Stimulated activated CD4-positive, alpha-beta T cell treated with anti-CD3 and anti-CD28 coated beads, TNF-alpha, amount 100 ng/mL, for 48 hours (primary cell): ENCODE results near the gene WDR83.
A peak's percentile ranks its signal among the peaks of the same experiment; 100 is the strongest.
"Not testable (repeated sequence)": the region's sequence is repeated elsewhere in the genome, so short reads cannot be mapped to it uniquely, and the experiment has no call there.

Experiments
- DNase-seq, 3 donors: peaks; one replicate each; pipeline ENCODE4 v3.0.0-alpha.2; 2020; ENCODE audit warnings: low read depth in 3 of 3

WDR83 gene

GRCh38 chr19:12655546-12655945 lies 11.1 kb upstream of the WDR83 start:
- DNase-seq = no peak

GRCh38 chr19:12656899-12657571 lies 9.6 kb upstream of the WDR83 start:
- peak in 2 of 3 donors; percentile 23 to 53 for DNase-seq

GRCh38 chr19:12657966-12658365 lies 8.6 kb upstream of the WDR83 start:
- no peak for DNase-seq

DNA sequence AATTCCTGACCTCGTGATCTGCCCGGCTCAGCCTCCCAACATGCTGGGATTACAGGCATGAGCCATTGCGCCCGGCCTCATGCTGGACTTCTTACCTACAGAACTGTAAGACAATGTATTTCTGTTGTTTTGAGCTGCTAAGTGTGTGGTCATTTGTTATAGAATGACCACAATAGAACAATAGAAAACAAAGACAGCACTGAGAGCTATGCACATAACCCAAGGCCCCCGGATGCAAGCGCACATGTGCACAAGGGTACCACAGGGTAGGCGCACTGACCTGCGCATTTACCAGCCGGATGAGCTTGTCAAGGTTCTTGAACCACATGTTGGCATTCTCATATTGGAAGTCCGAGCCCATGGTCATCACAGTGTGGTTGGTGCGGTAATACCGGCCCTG lies 5.6 kb upstream of the WDR83 start:
- no peak for DNase-seq

GRCh38 chr19:12664406-12665280 lies 2.0 kb upstream of the WDR83 start:
- no peak for DNase-seq

DNA sequence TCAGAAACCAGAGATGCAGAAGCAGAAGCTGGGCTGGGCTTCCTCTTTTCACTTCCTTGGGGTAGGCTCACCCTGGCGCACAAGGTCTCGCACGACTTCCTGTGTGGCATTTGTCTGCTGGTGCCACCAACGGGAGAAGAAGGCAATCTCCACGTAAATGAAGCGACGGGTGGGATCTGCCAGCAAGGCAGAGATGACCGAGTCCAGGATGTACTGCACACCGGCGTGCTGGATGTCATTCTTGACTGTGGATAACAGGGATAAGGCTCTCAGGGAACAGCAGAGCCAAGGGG lies 1.4 kb upstream of the WDR83 start:
- peak in 1 of 3 donors; percentile 35 for DNase-seq

- DNase-seq = no peak
Observed at GRCh38 chr19:12665671-12666264, 839 bp upstream of the WDR83 start.

DNA sequence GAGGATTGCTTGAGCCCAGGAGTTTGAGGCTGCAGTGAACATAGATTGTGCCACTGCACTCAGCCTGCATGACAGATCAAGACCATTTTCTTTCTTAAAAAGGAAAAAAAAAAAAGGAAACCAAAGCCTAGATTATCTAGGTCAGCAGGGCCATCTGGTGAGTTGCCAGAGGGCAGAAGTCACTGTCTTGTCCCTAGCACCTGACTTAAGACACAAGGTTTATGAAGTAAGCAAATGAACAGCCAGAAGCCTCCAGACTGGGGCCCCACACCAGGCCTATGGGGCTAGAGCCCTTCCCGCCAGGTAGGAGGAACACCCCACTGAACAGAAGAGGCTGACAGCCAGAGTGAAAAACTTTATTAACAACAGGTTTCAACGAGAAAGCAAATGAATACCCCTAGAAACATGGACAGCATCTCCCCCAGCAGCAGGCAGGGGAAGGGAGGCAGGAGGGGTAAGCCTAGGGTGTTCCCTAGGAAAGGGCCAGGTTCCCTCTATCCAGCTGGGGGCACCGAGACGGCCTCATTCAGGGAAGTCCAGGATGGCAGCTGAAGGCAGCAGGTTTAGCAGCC lies 1.2 kb downstream of the WDR83 start:
- no peak for DNase-seq

- DNase-seq = no peak
Observed at GRCh38 chr19:12668346-12668745, 1.7 kb downstream of the WDR83 start.

DNA sequence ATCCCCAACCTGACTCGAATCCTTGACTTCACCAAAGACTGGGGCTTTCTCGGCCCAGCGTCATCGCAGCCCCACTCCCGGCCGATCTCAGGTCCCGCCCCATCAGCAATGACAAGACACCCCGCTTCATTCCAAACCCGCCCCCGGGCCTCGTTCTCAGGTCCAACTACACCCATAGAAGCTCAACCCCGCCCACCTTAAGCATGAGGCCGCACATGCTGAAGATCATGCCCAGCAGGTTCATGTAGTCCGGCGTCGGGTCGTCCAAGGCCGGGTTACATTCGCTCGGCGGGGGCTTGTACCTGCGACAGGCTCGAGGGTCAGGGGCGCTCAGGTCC lies 2.3 kb downstream of the WDR83 start:
- peak in 2 of 3 donors; percentile 31 to 61 for DNase-seq

GRCh38 chr19:12669270-12670158 lies 2.9 kb downstream of the WDR83 start:
- peak in 2 of 3 donors; percentile 51 to 72 for DNase-seq

GRCh38 chr19:12670159-12670928 lies 3.7 kb downstream of the WDR83 start:
- DNase-seq = no peak

- DNase-seq = no peak
Observed at GRCh38 chr19:12672744-12673143, 6.1 kb downstream of the WDR83 start.

DNA sequence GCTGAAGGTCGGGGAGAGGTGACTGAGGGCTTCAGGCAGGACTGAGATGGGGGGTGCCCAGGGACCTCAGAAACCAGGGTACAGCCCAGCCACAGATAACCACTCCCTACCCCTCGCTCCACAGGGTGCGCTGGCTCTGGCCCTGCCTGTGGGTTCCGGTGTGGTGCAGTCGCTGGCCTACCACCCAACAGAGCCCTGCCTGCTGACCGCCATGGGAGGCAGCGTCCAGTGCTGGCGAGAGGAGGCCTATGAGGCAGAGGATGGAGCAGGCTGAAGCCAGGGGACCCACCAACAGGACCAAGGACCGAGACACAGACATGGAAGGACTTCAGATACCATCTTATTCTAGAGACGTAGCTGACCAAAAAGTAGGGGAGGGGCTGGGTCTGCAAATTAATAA lies 8.8 kb downstream of the WDR83 start:
- no peak for DNase-seq

- DNase-seq = no peak
Observed at GRCh38 chr19:12675940-12676339, 9.3 kb downstream of the WDR83 start.

DNA sequence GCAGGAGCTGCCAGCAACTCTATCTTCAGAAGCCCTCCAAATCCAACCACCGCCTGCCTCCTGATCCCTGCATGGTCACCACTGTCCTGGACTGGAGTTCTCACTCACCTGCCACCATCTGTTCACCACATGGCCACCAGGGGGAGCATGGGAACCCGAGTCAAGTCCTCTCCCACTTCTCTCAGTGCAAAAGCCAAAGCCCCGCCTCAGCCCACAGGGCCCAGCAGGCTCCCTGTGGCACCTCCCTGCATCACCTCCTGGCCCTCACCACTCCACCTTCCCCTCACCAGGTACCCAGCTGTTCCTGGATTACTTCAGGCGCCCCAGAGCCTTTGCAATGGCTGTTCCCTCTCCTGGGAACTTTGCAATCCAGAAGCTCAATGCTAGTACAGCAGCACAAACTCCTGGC lies 9.8 kb downstream of the WDR83 start:
- DNase-seq = peak; percentile 79 to 87 (median 86)

DNA sequence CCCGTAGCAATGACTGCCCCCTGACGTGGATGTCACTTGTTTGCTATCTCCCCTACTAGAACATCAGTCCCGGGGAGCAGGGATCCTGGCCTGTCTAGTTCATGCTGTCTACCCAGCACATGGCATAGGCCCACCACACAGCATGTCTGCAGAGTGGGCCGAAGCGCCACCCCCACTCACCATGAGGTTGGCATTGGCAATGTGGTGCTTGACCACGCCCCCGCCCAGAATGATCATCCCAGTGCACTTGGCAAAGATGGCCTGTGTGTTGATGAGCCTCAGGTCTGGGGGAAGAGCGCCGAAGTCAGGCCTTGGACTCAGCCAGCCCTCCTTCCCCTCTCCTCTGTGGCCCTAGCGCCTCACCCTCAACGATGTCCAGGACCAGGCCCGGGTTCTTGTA lies 10.3 kb downstream of the WDR83 start:
- DNase-seq = no peak

GRCh38 chr19:12678039-12678438 lies 11.4 kb downstream of the WDR83 start:
- DNase-seq = not testable (repeated sequence)

GRCh38 chr19:12680034-12680433 lies 13.4 kb downstream of the WDR83 start:
- no peak for DNase-seq

DNA sequence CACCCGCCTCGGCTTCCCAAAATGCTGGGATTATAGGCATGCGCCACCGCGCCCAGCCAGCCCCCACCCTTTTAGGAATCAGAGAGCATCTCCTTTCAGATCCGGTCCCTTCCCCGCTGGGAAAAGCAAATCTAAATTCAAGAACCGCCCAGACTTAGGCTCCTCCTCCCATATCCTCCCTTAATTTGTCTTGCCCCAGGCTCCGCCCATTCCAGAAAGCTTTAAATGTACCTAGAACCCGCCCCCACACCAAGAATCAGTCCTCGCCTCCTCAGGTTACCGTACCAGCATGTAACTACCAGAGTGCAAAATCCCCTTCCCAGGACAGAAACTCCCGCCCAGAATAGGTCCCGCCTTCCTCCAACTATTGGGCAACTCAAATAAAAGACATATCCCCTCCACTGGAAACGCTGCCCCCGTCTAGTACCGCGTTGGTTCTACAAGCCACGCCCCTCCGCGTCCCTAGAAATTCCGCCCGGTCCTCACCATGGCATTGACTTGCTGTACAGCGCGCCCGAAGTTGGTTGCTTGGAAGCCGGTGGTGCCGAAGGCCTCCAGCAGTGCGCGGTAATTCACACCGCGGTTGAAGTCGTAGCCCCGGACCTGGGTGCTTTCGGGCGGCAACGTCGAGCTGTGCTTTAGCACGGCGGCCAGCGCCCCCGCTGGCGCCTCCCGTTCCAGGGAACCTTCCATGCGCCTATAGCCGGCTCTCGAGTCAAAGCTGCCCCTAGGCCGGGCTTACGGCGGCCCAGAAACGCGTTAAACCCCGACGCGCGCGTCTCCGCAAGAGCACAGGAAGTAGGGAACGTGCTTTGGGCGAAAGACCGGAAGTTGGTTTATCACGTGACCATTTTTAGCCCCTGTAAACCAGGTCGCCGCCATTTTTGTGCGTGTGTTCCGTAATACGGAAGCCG lies 14.7 kb downstream of the WDR83 start, which contains the start of gene DHPS:
TSS of gene DHPS (minus strand) at position 807 of the 914 bp plus-strand sequence. CDS start at position 693, 114 bp downstream.
- peak; percentile 81 to 90 (median 87) for DNase-seq
